Measurements from ENCODE around the gene LILRB2. TPM values are rescaled to one million over a fixed set of nuclear protein-coding genes. Genes with fewer than 3 reads are reported as not detected.

LILRB2 gene
- total and polyA plus RNA-seq, 8 donors = 0.19 to 3.9 (median 1.5) TPM

DNA sequence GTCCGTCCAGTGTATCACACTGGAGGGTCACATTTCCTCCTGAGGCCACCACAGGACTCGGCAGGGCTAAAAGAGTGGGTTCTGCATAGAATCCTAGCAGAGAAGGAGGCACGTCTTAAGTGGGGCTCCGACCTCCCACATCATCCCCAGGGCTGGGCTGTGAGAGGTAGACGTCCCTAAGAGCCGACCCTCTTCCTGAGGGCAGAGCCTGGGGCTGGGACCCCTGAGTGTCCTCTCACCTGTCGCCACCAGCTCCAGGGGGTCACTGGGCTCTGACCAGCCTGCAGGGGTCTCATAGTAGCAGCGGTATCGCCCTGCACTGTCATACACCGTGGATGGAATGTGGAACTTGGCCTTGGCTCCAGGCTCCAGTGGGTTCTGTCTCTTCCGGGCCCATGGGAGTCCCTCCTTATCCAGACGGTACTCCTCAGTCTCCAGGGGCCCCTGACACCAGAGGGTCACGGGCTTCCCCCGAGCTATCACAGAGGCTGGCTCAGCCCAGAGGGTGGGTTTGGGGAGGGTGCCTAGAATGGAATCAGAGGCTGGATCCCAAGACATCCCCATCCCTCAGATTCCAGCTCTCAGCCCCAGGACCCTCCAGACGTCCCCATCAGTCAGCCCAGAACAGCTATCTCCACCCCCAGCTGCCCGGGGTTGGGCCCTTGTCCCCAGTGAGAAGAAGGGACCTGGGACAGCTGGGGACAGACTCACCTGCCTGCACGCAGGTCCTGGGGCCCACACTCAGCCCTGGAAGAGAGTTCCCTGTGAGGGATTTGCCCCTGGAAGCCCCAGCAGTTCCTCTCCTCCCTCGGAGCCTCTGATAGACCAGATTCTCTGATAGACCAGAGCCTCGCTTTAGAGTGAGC lies 24.4 kb downstream of the LILRB2 start:
- H3K4me1 ChIP-seq = no peaks in the 10 kb centered on the region
- H3K27ac ChIP-seq = no peak overlapping the region
- DNase-seq (peak in 1 of 6 donors; percentile 46), FAIRE-seq (no peak), ATAC-seq (no peak)
- TF ChIP-seq CTCF (IDR thresholded peaks at IDR 0.05) = no peak
- intact Hi-C loops (cut with DNase I) = no loop called here
- H3K27me3 ChIP-seq = peaks cover 0 to 6% (median 2%) of the 10 kb centered on the region in 4 donors
- no peaks in the 10 kb centered on the region for H3K36me3 ChIP-seq
- WGBS, 2 donors = 39 to 49% methylated on average over 19 of the region's 19 CpGs
- H3K4me3 ChIP-seq = no peak overlapping the region
- H3K9me3 ChIP-seq = no peaks in the 10 kb centered on the region

DNA sequence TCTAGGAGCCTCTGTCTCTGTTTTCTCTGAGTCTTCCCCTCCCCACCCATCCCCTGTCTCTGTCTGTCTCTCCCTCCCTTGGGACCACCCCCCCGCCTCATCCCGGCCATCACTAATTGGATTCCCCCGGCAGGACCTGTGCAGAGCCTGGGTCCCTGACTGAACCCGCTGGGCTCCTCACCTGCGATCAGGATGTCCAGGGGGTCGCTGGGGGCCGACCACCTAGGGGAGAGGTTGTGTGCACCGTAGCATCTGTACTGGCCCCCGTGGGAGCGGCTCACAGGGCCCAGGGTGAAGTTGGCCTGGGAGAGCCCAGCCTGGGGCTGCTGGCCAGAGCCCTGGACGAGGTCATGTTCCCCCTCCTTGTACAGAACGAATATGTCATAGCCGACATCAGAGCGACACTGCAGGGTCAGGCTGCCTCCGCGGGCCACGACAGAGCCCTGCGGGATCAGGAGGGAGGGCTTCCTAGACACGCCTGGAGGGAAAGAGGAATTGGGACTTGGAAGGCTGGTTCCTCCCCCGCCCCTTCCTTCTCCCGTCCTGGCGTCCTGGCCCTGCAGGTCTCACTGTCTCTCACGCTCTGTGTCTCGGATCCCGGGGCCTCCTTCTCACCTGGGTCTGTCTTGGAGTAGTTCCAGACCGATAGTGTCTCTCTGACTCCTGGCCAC lies 25.7 kb downstream of the LILRB2 start:
- WGBS, 2 donors = 28 to 37% methylated on average over 20 to 26 of the region's 26 CpGs
- no peaks in the 10 kb centered on the region for H3K4me1 ChIP-seq
- TF ChIP-seq CTCF (IDR thresholded peaks at IDR 0.05) = no peak
- H3K4me3 ChIP-seq = no peak overlapping the region
- H3K9me3 ChIP-seq = no peaks in the 10 kb centered on the region
- H3K36me3 ChIP-seq = no peaks in the 10 kb centered on the region
- no peak overlapping the region for H3K27ac ChIP-seq
- FAIRE-seq = no peak
- intact Hi-C loops (cut with DNase I) = no loop called here
- peaks cover 0 to 6% (median 2%) of the 10 kb centered on the region in 4 donors for H3K27me3 ChIP-seq
- no peak for ATAC-seq
- peak in 2 of 6 donors; percentile 41 to 47 for DNase-seq

DNA sequence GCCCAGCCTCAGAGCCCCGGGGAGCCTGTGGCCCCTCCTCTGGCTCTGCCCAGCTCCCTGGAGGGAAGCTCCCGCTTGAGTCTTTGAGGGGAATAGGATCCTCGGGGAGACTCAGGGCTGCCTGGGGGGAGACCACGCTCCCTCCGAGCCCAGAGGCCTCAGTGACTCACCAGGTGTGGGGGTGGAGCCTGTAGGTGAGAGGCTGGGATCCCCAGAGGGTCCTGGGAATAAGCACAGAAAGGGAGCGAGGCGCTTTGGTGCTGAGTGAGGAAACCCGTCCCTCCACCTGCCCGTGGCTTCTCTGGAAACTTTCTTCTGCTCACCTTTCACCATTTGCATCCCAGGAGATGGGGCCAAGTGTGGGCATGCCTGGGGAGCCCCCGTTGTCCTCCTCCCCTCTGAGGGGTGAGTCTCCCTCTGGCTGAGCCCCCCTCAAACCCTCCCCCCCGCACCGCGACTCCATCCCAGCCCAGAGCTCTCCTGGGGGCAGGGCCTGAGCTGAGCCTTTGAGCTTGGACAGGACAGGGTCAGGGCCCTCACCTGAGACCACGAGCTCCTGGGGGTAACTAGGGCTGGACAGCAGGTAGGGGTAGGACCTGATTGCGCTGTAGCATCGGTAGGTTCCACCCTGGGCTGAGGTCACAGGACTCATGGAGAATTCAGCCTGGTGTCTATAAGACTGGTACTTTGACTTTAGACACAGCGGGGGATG lies 26.6 kb downstream of the LILRB2 start:
- FAIRE-seq (no peak), ATAC-seq (no peak), DNase-seq (no peak)
- H3K4me1 ChIP-seq = no peaks in the 10 kb centered on the region
- TF ChIP-seq CTCF (IDR thresholded peaks at IDR 0.05) = no peak
- intact Hi-C loops (cut with DNase I) = no loop called here
- no peaks in the 10 kb centered on the region for H3K9me3 ChIP-seq
- H3K27me3 ChIP-seq = peaks cover 0 to 6% (median 2%) of the 10 kb centered on the region in 4 donors
- 27 to 31% methylated on average over 17 of the region's 17 CpGs for WGBS, 2 donors
- H3K4me3 ChIP-seq = no peak overlapping the region
- H3K36me3 ChIP-seq = no peaks in the 10 kb centered on the region
- H3K27ac ChIP-seq = no peak overlapping the region

DNA sequence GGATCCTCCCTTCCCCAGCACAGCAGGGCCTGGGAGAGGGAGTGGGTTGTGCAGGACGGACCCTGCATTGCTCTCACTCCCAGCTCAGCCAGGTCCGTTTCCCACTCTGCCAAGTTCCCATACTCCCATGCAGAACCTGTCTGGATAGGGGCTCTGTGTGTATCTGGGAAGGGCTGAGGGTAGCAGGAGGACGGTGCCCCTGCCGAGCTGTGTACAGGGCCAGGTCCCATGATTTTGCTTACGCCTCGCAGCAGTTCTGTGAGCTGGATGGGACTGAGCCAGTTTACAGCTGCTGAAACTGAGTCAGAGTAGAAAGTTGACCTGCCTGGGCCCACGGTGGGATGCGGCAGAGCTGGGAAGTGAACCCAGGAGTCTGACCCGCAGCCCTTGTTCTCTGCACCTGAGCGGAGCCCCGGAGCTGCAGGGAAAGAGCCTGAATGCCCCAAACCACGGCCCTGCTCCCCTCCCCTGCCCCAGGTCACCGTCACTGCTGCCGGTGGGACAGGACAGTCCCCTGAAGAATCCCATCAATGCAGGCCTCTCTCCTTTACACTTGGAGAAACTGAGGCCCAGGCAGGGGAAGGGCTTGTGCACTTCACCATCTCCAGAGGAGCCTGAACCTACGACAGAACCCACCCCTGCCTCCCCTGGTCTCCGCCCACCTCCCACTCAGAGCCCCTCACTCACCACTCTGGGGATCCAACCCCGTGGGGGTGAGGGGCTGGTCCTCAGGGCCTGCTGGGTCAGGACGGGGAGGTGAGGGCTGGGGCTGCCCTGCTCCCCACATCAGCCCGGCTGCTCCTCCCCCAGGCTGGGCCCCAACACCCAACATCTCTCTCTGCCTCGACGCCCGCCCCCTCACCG lies 27.3 kb downstream of the LILRB2 start:
- Histone ChIP-seq H3K27ac (no peak overlapping the region), H3K27me3 (peaks cover 0 to 6% (median 2%) of the 10 kb centered on the region in 4 donors), H3K4me1 (no peaks in the 10 kb centered on the region), H3K9me3 (no peaks in the 10 kb centered on the region), H3K4me3 (no peak overlapping the region), H3K36me3 (no peaks in the 10 kb centered on the region)
- FAIRE-seq = no peak
- TF ChIP-seq CTCF (IDR thresholded peaks at IDR 0.05) = no peak
- ATAC-seq = no peak
- WGBS, 2 donors = 44 to 47% methylated on average over 22 to 23 of the region's 23 CpGs
- intact Hi-C loops (cut with DNase I) = no loop called here
- peak in 1 of 6 donors; percentile 44 for DNase-seq

Measured in pancreas (tissue), 10 donors.